HG03342 (cell line): Measurements from ENCODE around the gene FREM3.
"Not testable (repeated sequence)": the region's sequence is repeated elsewhere in the genome, so short reads cannot be mapped to it uniquely, and the experiment has no call there.

ENCODE experiments used
- ATAC-seq: cut with Tn5 transposase; IDR thresholded peaks from one replicate; pipeline ENCODE4 v1.9.1; 2021; ENCODE audit warnings: mild to moderate bottlenecking, moderate library complexity; ENCODE audit not compliant: unreplicated experiment

Gene FREM3

DNA sequence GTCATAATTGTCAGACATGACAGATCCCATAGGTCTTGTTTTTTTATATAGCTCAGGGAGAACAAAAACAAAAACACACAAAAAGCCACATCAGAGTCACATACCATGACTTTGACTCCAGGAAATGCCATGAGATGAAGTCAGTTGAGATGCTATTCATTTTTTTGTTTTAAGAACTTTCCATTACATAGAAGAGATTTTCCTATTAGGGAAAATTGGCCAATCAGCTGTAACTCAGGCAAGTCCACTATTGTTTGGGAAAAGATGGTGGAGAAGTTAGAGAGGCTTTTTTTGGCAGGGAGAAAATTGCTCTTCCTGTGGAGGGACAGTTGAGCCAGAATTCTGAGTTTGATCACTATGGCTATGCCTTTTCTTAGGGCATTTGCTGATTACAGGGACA, 114.4 kb downstream of the FREM3 start:
- ATAC-seq: no peak

DNA sequence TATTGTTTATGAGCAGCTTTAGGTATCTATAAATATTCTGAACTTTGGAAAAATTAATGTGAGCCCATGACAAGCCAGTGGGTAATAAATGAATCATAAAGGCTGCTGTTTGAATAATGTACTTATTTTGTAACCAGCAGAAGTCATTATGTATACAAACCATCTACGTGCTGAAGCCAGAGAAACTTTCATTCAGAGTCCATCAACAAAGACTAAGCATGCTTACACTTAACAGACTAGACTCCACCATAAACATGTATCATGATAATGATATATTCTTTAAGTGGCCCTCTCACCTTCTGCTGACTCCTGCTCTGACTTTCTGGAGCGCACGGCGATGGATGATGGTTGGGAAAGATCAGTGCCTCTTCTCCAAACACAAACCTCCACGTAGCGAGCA, 114.9 kb downstream of the FREM3 start:
- ATAC-seq: no peak

DNA sequence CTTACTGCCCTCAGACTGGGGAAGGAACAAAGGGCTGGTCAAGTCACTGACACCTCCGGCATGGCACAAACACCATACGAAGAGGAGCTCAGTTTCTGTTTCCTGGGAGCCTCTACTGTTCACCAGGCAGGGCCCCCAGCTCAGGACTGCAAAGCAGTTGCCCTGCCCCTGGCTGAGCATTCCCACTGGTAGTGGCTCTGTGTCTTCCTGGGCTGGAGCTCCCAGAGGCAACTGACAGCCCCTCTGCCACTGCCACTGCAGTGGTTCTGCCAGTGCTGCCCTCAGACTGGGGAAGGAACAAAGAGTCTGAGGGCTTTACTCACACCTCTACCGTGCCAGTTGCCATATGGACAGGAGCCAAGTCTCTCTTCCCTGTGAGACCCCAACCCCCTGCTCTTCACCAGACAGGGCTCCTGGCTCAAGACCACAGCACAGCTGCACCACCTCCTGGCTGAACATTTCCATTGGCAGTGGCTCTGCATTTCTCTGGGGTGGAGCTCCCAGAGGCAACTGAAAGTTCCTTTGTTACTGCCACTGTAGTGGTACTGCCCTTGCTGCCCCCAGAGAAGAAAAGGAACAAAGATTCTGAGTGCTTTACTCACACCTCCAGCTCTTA, 119.0 kb downstream of the FREM3 start:
- ATAC-seq: no peak

DNA sequence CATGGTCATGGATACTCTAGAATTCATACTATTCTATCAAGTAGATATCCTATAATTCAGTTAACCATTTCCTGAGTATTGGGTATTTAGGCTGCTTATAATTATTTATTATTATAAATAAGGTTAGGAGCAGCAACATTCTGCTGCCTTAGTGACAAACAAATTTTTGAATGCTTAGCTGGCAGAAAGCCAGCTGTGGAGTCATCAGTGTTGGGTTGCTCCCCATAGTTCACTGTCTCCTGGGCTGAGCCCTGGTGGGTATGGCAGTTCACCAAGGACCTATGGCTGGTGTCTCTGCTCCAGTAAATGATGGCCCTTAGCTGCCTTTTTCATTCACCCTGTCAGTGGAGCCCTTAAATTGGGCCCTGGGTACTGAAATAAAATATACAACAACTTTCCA, 125.1 kb downstream of the FREM3 start:
- ATAC-seq: no peak

DNA sequence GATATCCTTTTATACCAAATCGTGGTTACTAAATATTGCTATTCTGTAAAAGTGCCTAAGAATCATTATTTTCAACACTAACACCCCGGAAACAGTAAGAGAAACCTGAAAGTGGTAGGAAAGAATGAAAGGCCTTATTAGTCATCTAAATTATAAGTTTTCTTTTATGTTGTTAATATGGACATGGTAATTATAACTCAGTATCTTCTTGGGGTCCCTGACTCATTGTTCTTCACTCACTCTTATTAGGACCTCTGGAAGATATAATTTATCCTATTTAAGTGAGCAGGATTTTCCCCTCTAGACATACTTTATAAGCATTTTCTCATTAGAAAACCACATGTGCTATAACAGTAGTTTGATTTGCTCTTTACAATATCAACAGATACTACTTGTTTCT, 136.0 kb downstream of the FREM3 start:
- ATAC-seq: no peak

DNA sequence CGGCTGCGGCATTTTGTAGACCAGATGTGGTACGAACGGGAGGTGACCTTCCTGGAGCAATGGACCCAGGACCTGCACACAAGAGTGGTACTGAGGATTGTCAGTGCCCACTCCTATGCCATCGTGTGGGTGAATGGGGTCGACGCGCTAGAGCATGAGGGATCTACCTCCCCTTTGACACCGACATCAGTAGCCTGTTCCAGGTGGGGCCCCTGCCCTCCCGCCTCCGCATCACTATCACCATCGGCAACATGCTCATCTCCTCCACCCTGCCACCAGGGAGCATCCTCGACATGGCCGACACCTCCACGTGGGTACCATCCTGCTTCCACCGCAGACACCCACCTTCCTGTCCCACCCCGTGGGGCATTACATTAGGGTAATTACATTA, 140.7 kb downstream of the FREM3 start:
- ATAC-seq: no peak

DNA sequence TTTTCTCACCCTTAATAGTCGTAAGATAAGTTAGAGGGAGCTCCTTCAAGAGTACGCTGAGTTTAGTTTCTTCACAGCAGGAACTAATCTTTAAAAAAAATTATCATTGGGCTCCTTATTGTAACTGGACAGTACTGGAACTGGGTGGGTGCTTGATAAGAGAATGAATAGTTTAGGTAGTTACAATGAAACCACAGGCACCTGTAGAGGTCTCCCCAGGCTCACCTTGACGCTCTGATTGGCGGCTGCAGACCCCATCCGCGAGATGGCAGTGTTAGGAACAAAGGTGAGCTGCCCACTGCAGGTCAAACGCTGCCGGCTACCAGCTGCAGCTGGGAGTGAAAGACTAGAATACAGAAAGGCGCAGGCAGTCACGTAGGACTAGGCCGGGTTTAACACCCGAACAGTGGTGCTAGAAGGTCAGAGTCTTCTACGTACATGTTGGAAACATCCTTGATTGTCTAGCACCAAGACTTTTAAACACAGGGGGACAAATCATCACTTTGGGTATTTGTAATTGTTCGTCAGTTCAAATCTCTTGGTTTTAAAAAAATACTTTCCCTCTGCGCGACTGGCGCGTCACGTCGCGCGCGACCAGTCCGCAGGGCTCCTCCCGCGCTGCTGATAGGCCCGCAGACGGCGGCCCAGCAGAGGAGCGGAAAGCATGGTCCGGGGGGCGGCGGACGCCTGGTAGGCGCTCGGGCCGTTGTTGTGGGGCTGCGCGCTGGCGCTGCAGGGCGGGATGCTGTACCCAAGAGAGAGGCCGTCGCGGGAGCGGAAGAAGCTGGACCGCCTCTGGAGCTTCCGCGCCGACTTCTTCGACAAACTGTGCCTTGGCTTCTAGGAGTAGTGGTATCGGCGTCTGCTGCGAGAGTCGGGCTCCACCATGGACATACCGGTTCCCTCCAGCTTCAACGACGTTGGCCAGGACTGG, 141.4 kb downstream of the FREM3 start:
- ATAC-seq: peak; percentile 83

DNA sequence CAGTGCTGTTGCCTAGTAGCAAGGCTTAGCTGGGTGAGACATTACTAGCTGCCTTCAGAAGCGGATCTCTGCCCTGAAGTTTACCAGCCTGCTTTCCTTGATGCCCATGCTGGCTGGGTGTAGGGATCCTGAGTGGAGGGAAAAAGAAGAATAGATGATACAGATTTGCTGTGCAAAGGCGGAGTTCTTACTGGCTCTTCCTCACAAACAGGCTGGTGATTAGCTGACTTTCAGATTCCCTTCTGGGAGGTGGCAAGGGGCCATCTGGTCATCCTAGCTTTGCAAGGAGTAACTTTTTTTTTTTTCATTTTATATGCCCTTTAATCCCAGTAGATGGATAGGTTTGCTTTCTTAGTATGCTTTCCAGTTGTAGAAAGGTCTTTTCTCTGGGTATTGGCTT, 142.2 kb downstream of the FREM3 start:
- ATAC-seq: no peak

DNA sequence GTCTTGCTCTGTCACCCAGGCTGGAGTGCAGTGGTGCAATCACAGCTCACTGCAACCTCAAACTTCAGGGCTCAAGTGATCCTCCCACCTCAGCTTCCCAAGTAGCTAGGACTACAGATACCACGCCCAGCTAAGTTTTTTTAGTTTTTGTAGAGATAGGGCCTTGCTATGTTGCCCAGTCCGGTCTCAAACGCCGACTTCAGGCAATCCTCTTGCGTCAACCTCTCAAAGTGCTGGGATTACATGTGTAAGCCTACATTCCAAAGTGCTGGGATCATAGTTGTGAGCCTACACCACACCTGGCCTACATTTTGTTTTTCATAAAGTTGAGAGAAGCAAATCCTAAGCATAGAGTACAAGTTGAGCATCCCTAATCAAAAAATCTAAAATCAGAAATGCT, 144.8 kb downstream of the FREM3 start:
- no peak for ATAC-seq

DNA sequence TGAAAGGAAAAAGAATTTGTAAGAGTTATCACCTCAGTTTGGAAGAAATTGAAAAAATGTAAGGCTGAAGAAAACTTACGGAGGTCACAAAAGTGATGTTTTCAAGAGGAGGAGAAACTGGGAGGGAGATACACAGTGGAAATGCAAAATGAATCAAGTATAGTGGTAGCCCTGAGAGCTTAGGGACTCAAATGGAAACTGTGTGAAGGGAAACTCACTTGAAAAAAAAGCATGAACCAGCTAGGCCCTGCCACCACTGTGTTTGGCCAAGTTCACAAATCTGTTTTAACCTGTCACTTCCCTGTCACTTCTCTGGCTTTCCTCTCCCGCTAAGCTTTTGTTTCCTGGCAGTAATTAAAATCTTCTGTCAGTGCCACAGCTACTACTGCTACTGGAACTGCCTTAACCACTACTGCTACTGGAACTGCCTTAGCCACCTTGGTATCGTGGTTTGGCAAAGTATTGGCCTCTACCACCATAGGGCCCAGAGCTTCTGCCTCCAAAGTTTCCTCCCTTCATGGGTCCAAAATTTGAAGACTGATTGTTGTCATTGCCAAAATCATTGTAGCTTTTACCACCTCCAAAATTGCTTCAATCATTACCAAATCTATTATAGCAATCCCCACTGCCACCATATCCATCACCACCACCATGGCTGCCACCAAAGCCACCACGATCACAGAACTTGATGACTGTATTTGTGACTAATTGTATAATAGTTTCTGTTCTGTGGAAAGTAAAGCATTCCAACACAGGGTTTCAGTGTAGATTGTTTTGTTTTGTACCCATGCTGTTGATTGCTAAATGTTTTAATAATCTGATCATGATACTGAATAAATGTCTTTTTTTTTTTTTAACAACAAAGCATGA, 145.5 kb downstream of the FREM3 start:
- ATAC-seq: peak; percentile 43

DNA sequence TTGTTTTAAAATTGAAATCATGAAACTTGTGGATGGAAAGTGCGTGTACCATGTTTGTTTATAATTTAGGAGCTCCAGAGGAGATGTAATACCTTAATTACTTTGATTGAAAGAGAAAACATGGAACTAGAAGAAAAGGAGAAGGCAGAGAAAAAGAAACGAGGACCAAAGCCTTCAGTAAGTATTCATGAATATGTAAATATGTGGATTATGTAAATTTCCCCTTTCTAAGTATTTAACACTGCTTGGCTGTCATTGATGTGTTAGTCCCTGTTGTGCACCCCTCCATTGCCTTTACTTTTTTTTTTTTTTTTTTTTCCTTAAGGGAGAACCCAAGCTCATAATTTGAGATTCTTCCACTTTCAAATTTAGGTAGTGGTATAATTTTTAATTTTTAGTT, 150.5 kb downstream of the FREM3 start:
- no peak for ATAC-seq

DNA sequence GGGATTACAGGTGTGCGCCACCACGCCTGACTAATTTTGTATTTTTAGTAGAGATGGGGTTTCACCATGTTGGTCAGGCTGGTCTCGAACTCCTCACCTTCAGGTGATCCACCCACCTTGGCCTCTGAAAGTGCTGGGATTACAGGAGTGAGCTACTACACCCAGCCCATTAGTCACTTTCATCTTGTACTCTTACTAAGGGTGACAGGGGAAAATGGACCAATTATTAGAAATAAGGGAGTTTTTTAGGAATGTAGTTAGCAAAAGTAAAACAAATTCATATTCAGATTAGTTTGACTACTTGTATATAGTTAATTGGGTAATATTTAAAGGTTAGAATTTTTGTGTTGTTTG, 160.8 kb downstream of the FREM3 start:
- no peak for ATAC-seq

DNA sequence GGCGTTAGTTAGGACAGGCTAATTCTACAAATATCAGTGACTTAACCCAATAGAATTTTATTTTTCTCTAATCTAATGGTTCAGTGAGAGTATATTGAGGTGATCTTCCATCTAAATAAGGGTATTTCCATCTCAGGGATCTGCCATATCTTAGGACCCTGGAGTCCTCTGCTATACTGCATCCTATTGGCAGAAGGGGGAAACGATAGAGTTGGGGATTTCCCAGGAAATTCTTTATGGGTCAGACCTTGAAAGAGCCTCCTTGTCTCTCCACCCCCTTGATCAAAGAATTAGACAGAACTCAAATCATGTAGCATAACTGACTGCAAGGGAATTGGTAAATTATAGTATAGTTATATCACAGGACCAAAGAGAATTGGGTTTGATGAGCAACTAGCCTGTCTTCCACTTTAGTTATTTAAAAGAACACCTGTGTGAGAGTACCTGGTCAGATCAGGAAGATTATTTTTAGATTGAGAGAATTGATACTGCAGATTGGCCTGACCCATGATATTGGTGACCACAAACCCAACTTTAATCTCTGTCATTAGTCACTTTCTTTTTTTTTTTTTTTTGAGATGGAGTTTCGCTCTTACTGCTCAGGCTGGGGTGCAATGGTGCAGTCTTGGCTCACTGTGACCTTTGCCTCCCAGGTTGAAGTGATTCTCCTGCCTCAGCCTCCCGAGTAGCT, 161.4 kb downstream of the FREM3 start:
- no peak for ATAC-seq

DNA sequence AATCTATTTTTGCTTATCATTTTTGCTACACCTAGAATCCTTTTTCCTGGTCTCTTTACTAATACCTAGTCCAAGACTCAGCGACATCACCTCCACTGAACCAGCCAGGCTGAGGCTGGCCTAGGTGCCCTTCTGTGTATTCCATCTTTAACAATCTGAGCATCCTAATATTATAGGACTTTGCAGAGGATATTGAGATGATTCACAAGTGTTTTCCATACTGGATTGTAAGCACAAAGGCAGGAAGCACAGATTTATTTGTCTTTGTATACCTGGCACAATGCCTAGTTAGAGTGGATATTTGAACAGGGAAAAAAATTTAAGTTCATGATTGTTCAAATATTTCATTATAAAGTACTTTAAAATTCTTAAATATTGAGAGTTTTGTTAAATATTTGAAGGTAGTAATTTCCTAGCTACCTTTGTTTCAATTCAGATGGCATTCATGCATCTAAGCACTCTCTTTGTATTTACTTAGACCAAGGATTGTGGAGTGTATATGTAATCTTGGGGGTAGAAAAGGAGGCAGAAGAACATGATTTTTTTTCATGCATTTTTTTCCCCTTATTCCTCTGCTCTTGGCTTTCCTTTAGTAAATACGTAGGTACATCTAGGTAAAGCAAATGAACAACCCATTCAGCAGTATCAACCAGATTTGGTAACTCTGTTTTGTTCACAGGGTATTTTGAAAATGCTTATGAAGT, 168.5 kb downstream of the FREM3 start:
- no peak for ATAC-seq

DNA sequence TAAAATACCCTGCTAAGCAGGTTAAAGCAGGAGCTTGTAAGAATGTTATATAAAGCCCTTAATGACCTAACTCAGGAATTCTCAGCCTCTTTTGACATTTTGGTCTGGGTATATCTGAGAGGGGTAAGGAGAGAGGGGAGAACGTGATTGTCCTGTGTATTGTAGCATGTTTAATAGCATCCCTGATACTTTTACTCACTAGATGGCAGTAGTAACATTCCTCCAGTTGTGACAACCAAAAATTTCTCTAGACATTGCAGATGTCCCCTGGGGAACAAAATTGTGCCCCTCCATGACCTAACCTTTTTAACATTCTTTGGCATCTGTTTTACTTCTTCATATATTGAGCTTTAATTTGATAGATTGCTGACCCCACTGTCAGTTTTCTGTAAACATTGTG, 169.1 kb downstream of the FREM3 start:
- ATAC-seq: peak; percentile 42

DNA sequence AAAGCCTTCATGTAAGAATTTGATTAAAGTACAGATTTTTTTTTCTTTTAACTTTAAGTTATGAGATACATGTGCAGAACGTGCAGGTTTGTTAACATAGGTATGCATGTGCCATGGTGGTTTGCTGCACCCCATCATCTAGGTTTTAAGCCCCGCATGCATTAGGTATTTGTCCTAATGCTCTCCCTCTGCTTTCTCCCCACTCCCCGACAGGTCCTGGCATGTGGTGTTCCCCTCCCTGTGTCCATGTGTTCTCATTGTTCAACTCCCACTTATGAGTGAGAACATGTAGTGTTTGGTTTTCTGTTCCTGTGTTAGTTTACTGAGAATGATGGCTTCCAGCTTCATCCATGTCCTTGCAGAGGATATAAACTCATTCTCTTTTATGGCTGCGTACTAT, 172.4 kb downstream of the FREM3 start:
- not testable (repeated sequence) for ATAC-seq
